WTC11 (cell line): Measurements from ENCODE around the gene KXD1. TPM values are rescaled to one million over a fixed set of nuclear protein-coding genes. Genes with fewer than 3 reads are reported as not detected.

Experiments
- ATAC-seq: fragments of 200-7000 bp; cut with Tn5 transposase; 2 replicates; pipeline ENCODE4 v1.10.0; 2021; ENCODE audit warnings: mild to moderate bottlenecking, moderate library complexity
- CTCF ChIA-PET: fragments of 300-600 bp; sonication (Branson Sonifier 250); formaldehyde crosslinking; loops from one replicate; lab custom pipeline; 2021; ENCODE audit warnings: antibody characterized with exemption; lab: Charles Lee
- POLR2A ChIA-PET: fragments of 350-600 bp; sonication (Branson Sonifier 250); formaldehyde crosslinking; loops from one replicate; lab custom pipeline; 2021; ENCODE audit warnings: antibody characterized with exemption; lab: Charles Lee
- DNase-seq: peaks from one replicate; pipeline ENCODE4 v3.0.0; 2021; ENCODE audit warnings: low spot score
- H3K27ac Mint-ChIP-seq: 2 replicates; pipeline ENCODE4 v1.8.0; 2021; ENCODE audit warnings: mixed read lengths
- H3K27me3 Mint-ChIP-seq: 2 replicates; pipeline ENCODE4 v1.8.0; 2021; ENCODE audit warnings: low read depth, mild to moderate bottlenecking, moderate library complexity, mixed read lengths
- H3K36me3 Mint-ChIP-seq: 2 replicates; pipeline ENCODE4 v1.8.0; 2021; ENCODE audit warnings: mixed read lengths
- H3K4me1 Mint-ChIP-seq: 2 replicates; pipeline ENCODE4 v1.8.0; 2022; ENCODE audit warnings: mixed read lengths
- H3K4me3 Mint-ChIP-seq: 2 replicates; pipeline ENCODE4 v1.8.0; 2021; ENCODE audit warnings: mild to moderate bottlenecking, moderate library complexity, mixed read lengths
- H3K9me3 Mint-ChIP-seq: 2 replicates; pipeline ENCODE4 v1.8.0; 2021; ENCODE audit warnings: mixed read lengths
- AR ChIP-seq: fragments of 250-450 bp; sonication (Bioruptor Pico); IDR thresholded peaks from 2 replicates; pipeline ENCODE4 v1.9.0; 2021; ENCODE audit warnings: mild to moderate bottlenecking
- ARID4B ChIP-seq: sonication (generic); formaldehyde crosslinking; IDR thresholded peaks from 2 replicates; pipeline ENCODE4 v1.8.0; 2023; ENCODE audit warnings: missing genetic modification reagents, mild to moderate bottlenecking, borderline replicate concordance
- ATF6 ChIP-seq: sonication (generic); formaldehyde crosslinking; IDR thresholded peaks from 2 replicates; pipeline ENCODE4 v1.8.1; 2023; ENCODE audit warnings: mild to moderate bottlenecking, missing genetic modification reagents
- E2F1 ChIP-seq: sonication (generic); formaldehyde crosslinking; IDR thresholded peaks from 2 replicates; pipeline ENCODE4 v1.8.0; 2022; ENCODE audit warnings: mild to moderate bottlenecking, missing genetic modification reagents
- ELF4 ChIP-seq: sonication (generic); formaldehyde crosslinking; IDR thresholded peaks from 2 replicates; pipeline ENCODE4 v1.8.1; 2022; ENCODE audit warnings: low read depth, mild to moderate bottlenecking, moderate library complexity, missing genetic modification reagents
- EMX1 ChIP-seq: fragments of 250-450 bp; sonication (Bioruptor Pico); IDR thresholded peaks from 2 replicates; pipeline ENCODE4 v1.8.0; 2021; ENCODE audit warnings: mild to moderate bottlenecking
- ETV6 ChIP-seq: sonication (generic); formaldehyde crosslinking; IDR thresholded peaks from 2 replicates; pipeline ENCODE4 v1.8.1; 2022; ENCODE audit warnings: mild to moderate bottlenecking, missing genetic modification reagents
- FOXP1 ChIP-seq: sonication (generic); formaldehyde crosslinking; IDR thresholded peaks from 2 replicates; pipeline ENCODE4 v1.8.0; 2022; ENCODE audit warnings: missing genetic modification reagents, mild to moderate bottlenecking, moderate library complexity, borderline replicate concordance
- HMGXB4 ChIP-seq: sonication (generic); formaldehyde crosslinking; IDR thresholded peaks from 2 replicates; pipeline ENCODE4 v1.8.1; 2023; ENCODE audit warnings: mild to moderate bottlenecking, moderate library complexity, missing genetic modification reagents
- MXD4 ChIP-seq: fragments of 250-450 bp; sonication (Bioruptor Pico); IDR thresholded peaks from 2 replicates; pipeline ENCODE4 v1.8.0; 2021; ENCODE audit warnings: mild to moderate bottlenecking, moderate library complexity, borderline replicate concordance
- NFATC4 ChIP-seq: fragments of 250-450 bp; sonication (Bioruptor Pico); IDR thresholded peaks from 2 replicates; pipeline ENCODE4 v1.9.0; 2021; ENCODE audit warnings: mild to moderate bottlenecking
- NFYB ChIP-seq: sonication (generic); formaldehyde crosslinking; conservative IDR thresholded peaks from 2 replicates; pipeline ENCODE4 v1.8.0; 2022; ENCODE audit warnings: low read depth, missing genetic modification reagents
- PREB ChIP-seq: sonication (generic); formaldehyde crosslinking; IDR thresholded peaks from 2 replicates; pipeline ENCODE4 v1.8.1; 2022; ENCODE audit warnings: mild to moderate bottlenecking, missing genetic modification reagents, moderate library complexity, borderline replicate concordance
- RELA ChIP-seq: sonication (generic); formaldehyde crosslinking; IDR thresholded peaks from 2 replicates; pipeline ENCODE4 v1.8.1; 2022; ENCODE audit warnings: missing genetic modification reagents, mild to moderate bottlenecking, borderline replicate concordance
- SP1 ChIP-seq: sonication (generic); formaldehyde crosslinking; conservative IDR thresholded peaks from 2 replicates; pipeline ENCODE4 v1.8.1; 2022; ENCODE audit warnings: missing genetic modification reagents
- TP53 ChIP-seq: sonication (generic); formaldehyde crosslinking; IDR thresholded peaks from 2 replicates; pipeline ENCODE4 v1.8.1; 2023; ENCODE audit warnings: mild to moderate bottlenecking, missing genetic modification reagents
- USF2 ChIP-seq: sonication (generic); formaldehyde crosslinking; IDR thresholded peaks from 2 replicates; pipeline ENCODE4 v1.8.1; 2023; ENCODE audit warnings: mild to moderate bottlenecking, missing genetic modification reagents, moderate library complexity
- ZNF416 ChIP-seq: fragments of 250-450 bp; sonication (Bioruptor Pico); IDR thresholded peaks from 2 replicates; pipeline ENCODE4 v1.9.0; 2021; ENCODE audit warnings: mild to moderate bottlenecking, inconsistent platforms
- total RNA-seq: library from RNA; stranded (reverse); gene quantifications from 3 replicates; pipeline ENCODE4 v1.2.3, GENCODE V29; 2021

Gene KXD1
- total RNA-seq, 1 experiment from 2014 or later, result 136 TPM

GRCh38 chr19:18593367-18594095 lies 35.9 kb downstream of the KXD1 start:
- Mint-ChIP-seq H3K4me3 (peak overlapping the region; percentile 74), H3K36me3 (0 out of 2 replicates have a peak, but pooled peaks cover 3% of the 10 kb centered on the region), H3K4me1 (peaks cover 49% of the 10 kb centered on the region), H3K9me3 (no peaks in the 10 kb centered on the region), H3K27ac (peak overlapping the region; percentile 78), H3K27me3 (no peaks in the 10 kb centered on the region)
- ChIA-PET POLR2A (interaction anchor here (0.6 to 1.9 kb wide), 5 partner anchors 10 to 203 kb away, joined by 3 to 8 read pairs (median 4); partner anchors contain the start of gene TMEM59L), CTCF (interaction anchor here (0.5 to 3.6 kb wide), 42 partner anchors 8 to 402 kb away, joined by 3 to 26 read pairs (median 4); partner anchors contain the start of genes COPE, CRLF1, DDX49 and ELL)
- ATAC-seq (peak; percentile 1), DNase-seq (peak; percentile 53)
- TF ChIP-seq ZNF416 (CRISPR knock-in tag), result no peak
- TF ChIP-seq TP53 (CRISPR knock-in tag), result no peak
- TF ChIP-seq ATF6 (CRISPR knock-in tag), result no peak
- no peak for TF ChIP-seq ETV6 (CRISPR knock-in tag)
- no peak for TF ChIP-seq MXD4 (CRISPR knock-in tag)
- peak; percentile 36; the same call in 1 of the 2 replicates for TF ChIP-seq AR (CRISPR knock-in tag)
- no peak for TF ChIP-seq USF2 (CRISPR knock-in tag)
- TF ChIP-seq HMGXB4 (CRISPR knock-in tag), result no peak
- TF ChIP-seq FOXP1, result peak; percentile 60; the same call in 1 of the 2 replicates
- TF ChIP-seq EMX1 (CRISPR knock-in tag), result 0 out of 2 replicates have a peak, but pooled peaks have one; percentile 35
- no peak; the same call in 1 of the 2 replicates for TF ChIP-seq SP1 (CRISPR knock-in tag)
- no peak for TF ChIP-seq NFATC4
- TF ChIP-seq RELA (CRISPR knock-in tag), result no peak
- no peak for TF ChIP-seq PREB (CRISPR knock-in tag)
- TF ChIP-seq NFYB (CRISPR knock-in tag), result no peak
- no peak; the same call in 1 of the 2 replicates for TF ChIP-seq ARID4B (CRISPR knock-in tag)
- no peak for TF ChIP-seq E2F1 (CRISPR knock-in tag)
- TF ChIP-seq ELF4 (CRISPR knock-in tag), result no peak
